Measurements from ENCODE around the gene SMAP1.

Gene SMAP1

DNA sequence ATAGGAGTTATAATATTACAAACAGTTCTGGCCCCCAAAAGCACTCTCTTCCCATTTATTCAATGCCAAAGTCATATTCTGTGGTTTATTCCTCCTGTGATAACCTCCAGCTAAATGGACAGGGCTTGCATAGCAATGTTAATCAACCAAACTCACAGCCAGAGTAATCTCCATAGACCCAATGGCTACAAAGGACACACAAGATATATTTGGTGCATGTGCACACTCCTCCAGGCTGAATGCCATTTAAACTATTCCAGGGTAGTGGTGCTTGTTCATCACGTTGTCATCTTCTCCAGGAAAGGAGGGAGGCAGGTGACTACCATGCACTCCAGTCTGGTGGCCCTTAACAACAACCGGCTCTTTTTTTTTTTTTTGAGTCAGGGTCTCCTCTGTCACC lies 232.4 kb downstream of the SMAP1 start:
- TF ChIP-seq, protein P1, sequence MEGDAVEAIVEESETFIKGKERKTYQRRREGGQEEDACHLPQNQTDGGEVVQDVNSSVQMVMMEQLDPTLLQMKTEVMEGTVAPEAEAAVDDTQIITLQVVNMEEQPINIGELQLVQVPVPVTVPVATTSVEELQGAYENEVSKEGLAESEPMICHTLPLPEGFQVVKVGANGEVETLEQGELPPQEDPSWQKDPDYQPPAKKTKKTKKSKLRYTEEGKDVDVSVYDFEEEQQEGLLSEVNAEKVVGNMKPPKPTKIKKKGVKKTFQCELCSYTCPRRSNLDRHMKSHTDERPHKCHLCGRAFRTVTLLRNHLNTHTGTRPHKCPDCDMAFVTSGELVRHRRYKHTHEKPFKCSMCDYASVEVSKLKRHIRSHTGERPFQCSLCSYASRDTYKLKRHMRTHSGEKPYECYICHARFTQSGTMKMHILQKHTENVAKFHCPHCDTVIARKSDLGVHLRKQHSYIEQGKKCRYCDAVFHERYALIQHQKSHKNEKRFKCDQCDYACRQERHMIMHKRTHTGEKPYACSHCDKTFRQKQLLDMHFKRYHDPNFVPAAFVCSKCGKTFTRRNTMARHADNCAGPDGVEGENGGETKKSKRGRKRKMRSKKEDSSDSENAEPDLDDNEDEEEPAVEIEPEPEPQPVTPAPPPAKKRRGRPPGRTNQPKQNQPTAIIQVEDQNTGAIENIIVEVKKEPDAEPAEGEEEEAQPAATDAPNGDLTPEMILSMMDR (conservative IDR thresholded peaks at IDR 0.05) = no peak
- no peak overlapping the region for H3K27ac ChIP-seq

DNA sequence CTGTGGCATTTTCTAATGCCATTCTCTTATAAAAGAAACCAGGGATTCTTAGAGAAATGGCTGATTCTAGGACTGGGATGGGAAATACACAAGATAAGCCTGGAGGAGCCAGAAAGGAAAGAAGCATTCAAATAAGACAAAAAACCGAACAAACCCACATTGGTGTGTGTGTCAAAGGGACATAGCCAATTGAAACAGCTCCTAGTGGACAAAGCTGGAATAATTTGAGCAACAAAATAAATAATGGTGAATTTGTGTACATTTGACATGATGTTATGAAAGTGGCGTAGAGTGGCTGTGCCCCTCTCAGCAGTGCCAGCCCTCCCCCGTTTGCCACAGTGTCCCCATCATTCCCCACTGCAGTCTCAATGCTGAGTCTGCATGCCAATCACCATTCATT lies 233.6 kb downstream of the SMAP1 start:
- no peak overlapping the region for H3K27ac ChIP-seq
- TF ChIP-seq, protein P1 (conservative IDR thresholded peaks at IDR 0.05) = peak; percentile 47; the same call in 1 of the 2 replicates

GRCh38 chr6:70903665-70904452 lies 236.2 kb downstream of the SMAP1 start:
- TF ChIP-seq, protein P1 (conservative IDR thresholded peaks at IDR 0.05) = no peak

GRCh38 chr6:70905742-70906141 lies 238.1 kb downstream of the SMAP1 start:
- TF ChIP-seq, protein P1 (conservative IDR thresholded peaks at IDR 0.05) = no peak
- no peak overlapping the region for H3K27ac ChIP-seq

More at GRCh38 chr6:70903665-70904452, 236.2 kb downstream of the SMAP1 start:
- no peak overlapping the region for H3K27ac ChIP-seq

All from VCaP (cell line).